A549 (cell line): Measurements from ENCODE around the gene AR.

Experiments used
- BCL3 ChIP-seq: fragments of >200 bp; sonication (Bioruptor Twin); formaldehyde crosslinking; IDR thresholded peaks from 3 replicates; pipeline ENCODE4 v1.6.1; 2016
- CTCF ChIP-seq: fragments of >200 bp; sonication (Bioruptor Twin); formaldehyde crosslinking; IDR thresholded peaks from 3 replicates; pipeline ENCODE4 v1.5.1; 2016
- ELK1 ChIP-seq: fragments of 150-350 bp; IDR thresholded peaks from 2 replicates; pipeline ENCODE4 v1.6.1; 2014; ENCODE audit warnings: low read depth, mild to moderate bottlenecking, low read length
- EP300 ChIP-seq, 2 experiments: fragments of >200 bp; sonication (Bioruptor Twin); formaldehyde crosslinking; IDR thresholded peaks; 2 replicates in 1 of 2; 3 replicates in 1 of 2; pipeline ENCODE4 v1.6.1; 2016 to 2017
- HOXB13 ChIP-seq: fragments of 250-450 bp; sonication (Bioruptor Pico); IDR thresholded peaks from 2 replicates; pipeline ENCODE4 v1.5.0; 2020; ENCODE audit warnings: low read depth, mild to moderate bottlenecking, moderate library complexity
- POLR2A ChIP-seq: IDR thresholded peaks from 2 replicates; pipeline ENCODE4 v1.6.1; 2012; ENCODE audit warnings: mild to moderate bottlenecking, low read length
- POLR2AphosphoS2 ChIP-seq: conservative IDR thresholded peaks from 2 replicates; pipeline ENCODE4 v1.6.1; 2012; ENCODE audit warnings: low read length, improper control_type of control experiment, inconsistent platforms
- RAD21 ChIP-seq, 2 experiments: fragments of >200 bp in 1 of 2; sonication (Bioruptor Twin) in 1 of 2; formaldehyde crosslinking in 1 of 2; IDR thresholded peaks in 1 of 2; conservative IDR thresholded peaks in 1 of 2; 2 replicates in 1 of 2; 3 replicates in 1 of 2; pipeline ENCODE4 v1.6.1; 2012 to 2018; ENCODE audit warnings: inconsistent platforms in 1 of 2
- REST ChIP-seq: fragments of 200-600 bp; sonication (generic); IDR thresholded peaks from 2 replicates; pipeline ENCODE4 v1.6.1; 2016; ENCODE audit warnings: antibody characterized with exemption, mild to moderate bottlenecking, moderate library complexity
- RFX5 ChIP-seq: fragments of 450-650 bp; IDR thresholded peaks from 2 replicates; pipeline ENCODE4 v1.7.1; 2014; ENCODE audit warnings: antibody characterized with exemption, mild to moderate bottlenecking, moderate library complexity
- RNF2 ChIP-seq: fragments of 200-600 bp; sonication (generic); IDR thresholded peaks from 2 replicates; pipeline ENCODE4 v1.6.1; 2016; ENCODE audit warnings: low read depth, mild to moderate bottlenecking, antibody characterized with exemption, moderate library complexity, borderline replicate concordance
- SREBF2 ChIP-seq: fragments of 450-650 bp; IDR thresholded peaks from 2 replicates; pipeline ENCODE4 v1.6.1; 2014; ENCODE audit warnings: mild to moderate bottlenecking, moderate library complexity
- TP53 ChIP-seq: fragments of 250-450 bp; sonication (Bioruptor Pico); IDR thresholded peaks from 2 replicates; pipeline ENCODE4 v1.5.0; 2021; ENCODE audit warnings: mild to moderate bottlenecking, moderate library complexity

GRCh38 chrX:67673741-67674274 is 130.0 kb downstream of the AR start:
- TF ChIP-seq EP300 (IDR thresholded peaks at IDR 0.05) (no peak), RFX5 (no peak), CTCF (no peak), RAD21 (conservative IDR thresholded peaks at IDR 0.05 in 1 of 2, IDR thresholded peaks at IDR 0.05 in 1 of 2) (no peak), REST (no peak), POLR2A (no peak), BCL3 (no peak), ELK1 (no peak), TP53 (CRISPR knock-in tag) (no peak), RNF2 (no peak), HOXB13 (CRISPR knock-in tag) (no peak), SREBF2 (no peak), POLR2AphosphoS2 (no peak)
